Heart left ventricle (tissue), 13 donors: ENCODE results near the gene COLEC12.

ENCODE experiments used
- CTCF ChIP-seq, 12 donors: fragments of 200-600 bp; sonication (generic) in 4 of 12; IDR thresholded peaks; one replicate each; pipeline versions ENCODE4 v1.5.0 to v1.8.0; 2018 to 2022; ENCODE audit warnings: antibody characterized with exemption in 12 of 12, mild to moderate bottlenecking in 5 of 12
- POLR2A ChIP-seq, 2 donors: fragments of 450-650 bp; IDR thresholded peaks; one replicate each; pipeline ENCODE4 v1.6.1; 2017; ENCODE audit warnings: antibody characterized with exemption in 2 of 2, mild to moderate bottlenecking in 2 of 2, moderate library complexity in 2 of 2
- donor health status: ischemic (EF 13 %, LVEDD 7.1; RV severe dilation, severe dysfunction).
- donor health status: DM: no; HTN: yes; CAD: no.
- donor health status: DM: no; HTN: no; CAD: no.
- donor health status: ischemic (EF 25% LVEDD 6.9; RV normal size, moderate dysfunction).
- donor health status: ischemic (EF 25% LVEDD 5.7; RV mildly dilated, moderate dysfunction).
- donor health status: ischemic (EF 35%, LVEDD 5.7; RV mildly dilated, moderate dysfunction).
- donor health status: nonischemic (EF 11% LVEDD 7.7; RV severe dilation, severe dysfunction).
- donor health status: DM: yes; HTN: yes; CAD: no.
- donor health status: PGD.
- donor health status: ischemic (EF 29% LVEDD 5.4; RV normal size, mild dysfunction).
- donor health status: nonischemic (EF 23%, LVEDD 6.1; RV moderate dilation, normal function).

- TF ChIP-seq CTCF (IDR thresholded peaks at IDR 0.05): no peak
- no peak for TF ChIP-seq POLR2A (IDR thresholded peaks at IDR 0.05)
Measured at GRCh38 chr18:445055-445454, 55.4 kb downstream of the COLEC12 start.
